Measurements from ENCODE around the gene GPANK1. TPM values are rescaled to one million over a fixed set of nuclear protein-coding genes. Genes with fewer than 3 reads are reported as not detected.
A peak's percentile ranks its signal among the peaks of the same experiment; 100 is the strongest.

Gene GPANK1
- total RNA-seq, 2 donors from 2014 or later, result 36.2 to 39.0 TPM

DNA sequence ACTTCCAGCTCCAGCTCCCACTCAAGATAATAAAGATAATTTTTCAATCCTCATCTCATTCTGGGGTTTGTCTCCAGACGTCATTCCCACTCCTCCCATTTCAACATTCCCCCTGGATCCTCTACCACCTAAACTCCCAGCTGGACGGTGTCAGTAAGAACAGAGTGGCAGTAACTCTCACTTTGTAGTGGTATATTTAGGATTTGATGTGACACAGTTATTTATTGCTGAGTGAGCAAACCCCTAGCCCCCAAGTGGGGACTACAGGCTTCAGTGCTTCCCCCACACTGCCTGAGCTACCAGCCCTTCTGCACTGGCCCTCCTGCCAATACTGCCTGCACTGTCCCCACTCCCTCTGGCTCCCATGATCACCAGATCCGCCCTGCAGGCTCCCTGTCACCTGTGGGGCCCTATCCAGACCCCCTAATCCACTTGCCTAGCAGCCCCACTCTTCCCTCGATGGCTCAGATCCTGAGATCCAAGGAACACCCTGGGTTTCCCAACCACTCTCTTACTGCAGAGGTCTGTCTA is 6.6 kb downstream of the GPANK1 start:
- ATAC-seq (no peak), DNase-seq (ENCODE audit: low spot score in 2 of 2) (no peak)
- H3K9me3 Mint-ChIP-seq, result no peaks in the 10 kb centered on the region
- peaks cover 21 to 43% of the 10 kb centered on the region in 2 donors for H3K36me3 Mint-ChIP-seq
- peak overlapping the region; percentile 56 to 94 for H3K27ac Mint-ChIP-seq

DNA sequence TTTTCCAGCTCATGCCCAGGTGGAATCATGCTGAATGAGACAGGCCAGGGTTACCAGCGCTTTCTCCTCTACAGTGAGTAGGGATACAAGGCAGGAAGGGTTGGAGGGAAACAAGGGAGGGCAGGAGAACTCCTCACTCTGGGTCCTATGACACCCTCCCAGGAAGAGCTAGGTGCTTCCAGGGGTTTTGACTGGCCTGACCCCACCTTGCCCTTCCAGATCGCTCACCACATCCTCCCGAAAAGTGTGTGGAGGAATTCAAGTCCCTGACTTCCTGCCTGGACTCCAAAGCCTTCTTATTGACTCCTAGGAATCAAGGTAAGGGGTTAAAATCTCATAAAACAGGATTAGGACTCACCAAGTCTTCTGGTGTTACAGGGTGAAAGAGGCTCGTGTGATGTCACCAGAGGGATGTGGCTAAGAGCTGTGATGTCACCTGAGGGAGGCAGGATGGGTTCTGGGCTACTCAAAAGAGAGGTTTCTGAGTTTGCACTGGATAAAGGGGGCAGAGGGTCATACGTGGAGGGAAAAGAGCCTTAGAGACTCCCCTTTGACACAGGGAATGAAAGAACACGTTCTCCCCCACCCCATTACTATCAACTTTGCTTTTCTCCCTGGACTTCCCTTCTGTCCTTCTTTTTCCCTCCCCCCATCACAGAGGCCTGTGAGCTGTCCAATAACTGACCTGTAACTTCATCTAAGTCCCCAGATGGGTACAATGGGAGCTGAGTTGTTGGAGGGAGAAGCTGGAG is 7.2 kb downstream of the GPANK1 start:
- ATAC-seq (no peak), DNase-seq (ENCODE audit: low spot score in 2 of 2) (no peak)
- Mint-ChIP-seq H3K36me3 (peaks cover 22 to 45% of the 10 kb centered on the region in 2 donors), H3K9me3 (no peaks in the 10 kb centered on the region), H3K27ac (peak overlapping the region; percentile 4 to 94)

GRCh38 chr6:31655349-31656237 is 9.2 kb downstream of the GPANK1 start, which contains the start of gene APOM:
APOM (plus strand) TSS chr6:31655894; CDS start chr6:31655967, 73 bp downstream.
- ATAC-seq, result no peak
- Mint-ChIP-seq H3K27ac (no peak within 1 kb of the TSS), H3K36me3 (peaks cover 29 to 60% of the 10 kb centered on the region in 2 donors), H3K9me3 (no peaks in the 10 kb centered on the region)
- no peak for DNase-seq (ENCODE audit: low spot score in 2 of 2)

- no peaks in the 10 kb centered on the region for H3K9me3 Mint-ChIP-seq
- DNase-seq (ENCODE audit: low spot score in 2 of 2), result no peak
- H3K27ac Mint-ChIP-seq, result no peak overlapping the region
- ATAC-seq, result no peak
- peaks cover 22 to 56% of the 10 kb centered on the region in 2 donors for H3K36me3 Mint-ChIP-seq
These were observed 10.0 kb downstream of the GPANK1 start for GRCh38 chr6:31654574-31655348.

GRCh38 chr6:31652925-31653724 is 11.7 kb downstream of the GPANK1 start:
- Mint-ChIP-seq H3K36me3 (peaks cover 22 to 49% of the 10 kb centered on the region in 2 donors), H3K27ac (peak overlapping the region; percentile 98 to 99), H3K9me3 (no peaks in the 10 kb centered on the region)
- peak; percentile 62 to 72 for ATAC-seq
- DNase-seq (ENCODE audit: low spot score in 2 of 2), result no peak

- peak; percentile 62 to 79 for ATAC-seq
- Mint-ChIP-seq H3K36me3 (peaks cover 26 to 41% of the 10 kb centered on the region in 2 donors), H3K27ac (peak overlapping the region; percentile 98 to 99), H3K9me3 (no peaks in the 10 kb centered on the region)
- no peak for DNase-seq (ENCODE audit: low spot score in 2 of 2)
These were observed 13.1 kb downstream of the GPANK1 start for GRCh38 chr6:31651602-31652191.

- H3K36me3 Mint-ChIP-seq, result peaks cover 10 to 14% of the 10 kb centered on the region in 2 donors
- H3K9me3 Mint-ChIP-seq, result no peaks in the 10 kb centered on the region
- no peak for DNase-seq (ENCODE audit: low spot score in 2 of 2)
- H3K27ac Mint-ChIP-seq, result no peak overlapping the region
- no peak for ATAC-seq
These were observed 19.5 kb downstream of the GPANK1 start for GRCh38 chr6:31645325-31645724.

DNA sequence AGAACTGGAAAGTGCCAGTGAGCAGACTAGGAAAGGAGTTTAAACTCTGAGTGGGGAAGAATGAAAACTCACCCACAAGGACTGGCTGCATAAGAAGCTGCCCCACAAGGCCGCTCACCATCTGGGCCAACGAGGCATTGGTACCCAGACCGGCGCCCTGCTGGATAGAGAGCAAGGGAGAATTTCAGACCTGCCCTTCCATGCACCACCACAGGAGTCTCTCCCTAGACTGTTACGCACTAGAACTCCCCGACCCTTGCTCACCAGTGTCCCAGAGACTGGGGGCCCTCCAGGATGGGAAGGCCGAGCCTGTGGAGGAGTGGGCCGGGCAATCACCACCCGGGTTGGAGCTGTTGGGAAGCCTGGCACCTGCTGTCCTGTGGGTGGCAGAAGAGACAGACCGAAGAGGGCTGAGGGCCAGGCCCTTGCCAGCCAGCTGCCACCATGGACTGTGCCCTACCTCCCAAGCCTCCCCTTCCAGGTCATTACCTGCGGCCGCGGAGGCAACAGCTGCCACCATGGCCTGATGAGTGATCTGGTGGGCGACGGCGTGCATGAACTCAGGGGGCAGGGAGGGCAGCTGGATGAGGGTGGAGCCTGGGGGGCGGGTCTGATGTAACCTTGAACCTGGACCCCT is 20.9 kb downstream of the GPANK1 start:
- ATAC-seq, result no peak
- Mint-ChIP-seq H3K36me3 (peaks cover 8 to 9% of the 10 kb centered on the region in 2 donors), H3K9me3 (no peaks in the 10 kb centered on the region), H3K27ac (peak overlapping the region in 1 of 2 donors; percentile 14)
- no peak for DNase-seq (ENCODE audit: low spot score in 2 of 2)

DNA sequence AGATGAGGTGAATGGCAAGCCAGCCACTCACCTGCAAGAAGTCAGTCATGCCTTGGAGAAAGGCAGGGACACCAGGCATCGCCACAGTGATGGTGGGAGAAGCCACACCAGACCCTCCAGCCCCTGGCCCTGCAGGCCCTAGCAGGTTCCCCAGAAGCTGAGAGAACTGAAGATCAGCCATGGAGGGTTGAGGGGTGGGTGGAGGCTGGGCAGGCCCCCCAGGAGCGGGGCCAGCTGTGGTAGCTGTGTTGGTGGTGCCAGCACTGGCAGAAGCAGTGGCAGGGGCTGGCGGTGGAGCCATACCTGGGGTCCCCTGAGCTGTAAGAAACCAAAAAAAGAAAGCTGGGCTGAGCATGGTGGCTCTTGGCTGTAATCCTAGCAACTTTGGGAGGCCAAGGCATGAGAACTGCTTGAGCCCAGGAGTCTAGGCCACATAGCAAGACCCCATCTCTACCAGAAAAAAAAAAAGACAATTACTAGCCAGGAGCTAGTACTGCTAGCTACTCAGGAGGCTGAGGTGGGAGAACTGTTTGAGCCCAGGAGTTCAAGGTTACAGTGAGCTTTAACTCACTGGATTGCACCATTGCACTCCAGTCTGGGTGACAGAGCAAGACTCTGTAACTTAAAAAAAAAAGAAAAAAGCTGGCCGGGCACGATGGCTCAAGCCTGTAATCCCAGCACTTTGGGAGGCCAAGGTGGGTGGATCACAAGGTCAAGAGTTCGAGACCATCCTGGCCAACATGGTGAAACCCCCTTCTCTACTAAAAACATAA is 21.8 kb downstream of the GPANK1 start:
- H3K36me3 Mint-ChIP-seq, result peaks cover 8 to 9% of the 10 kb centered on the region in 2 donors
- no peak for DNase-seq (ENCODE audit: low spot score in 2 of 2)
- no peaks in the 10 kb centered on the region for H3K9me3 Mint-ChIP-seq
- peak overlapping the region; percentile 44 to 85 for H3K27ac Mint-ChIP-seq
- ATAC-seq, result no peak

GRCh38 chr6:31641370-31641769 is 23.4 kb downstream of the GPANK1 start:
- H3K36me3 Mint-ChIP-seq, result peaks cover 5 to 12% of the 10 kb centered on the region in 2 donors
- DNase-seq (ENCODE audit: low spot score in 2 of 2) (no peak), ATAC-seq (no peak)
- no peaks in the 10 kb centered on the region for H3K9me3 Mint-ChIP-seq
- peak overlapping the region; percentile 85 to 86 for H3K27ac Mint-ChIP-seq

- Mint-ChIP-seq H3K36me3 (peaks cover 5 to 16% of the 10 kb centered on the region in 2 donors), H3K9me3 (no peaks in the 10 kb centered on the region), H3K27ac (peak overlapping the region; percentile 77 to 85)
- ATAC-seq, result no peak
- DNase-seq (ENCODE audit: low spot score in 2 of 2), result no peak
These were observed 24.2 kb downstream of the GPANK1 start for GRCh38 chr6:31640612-31641011.

DNA sequence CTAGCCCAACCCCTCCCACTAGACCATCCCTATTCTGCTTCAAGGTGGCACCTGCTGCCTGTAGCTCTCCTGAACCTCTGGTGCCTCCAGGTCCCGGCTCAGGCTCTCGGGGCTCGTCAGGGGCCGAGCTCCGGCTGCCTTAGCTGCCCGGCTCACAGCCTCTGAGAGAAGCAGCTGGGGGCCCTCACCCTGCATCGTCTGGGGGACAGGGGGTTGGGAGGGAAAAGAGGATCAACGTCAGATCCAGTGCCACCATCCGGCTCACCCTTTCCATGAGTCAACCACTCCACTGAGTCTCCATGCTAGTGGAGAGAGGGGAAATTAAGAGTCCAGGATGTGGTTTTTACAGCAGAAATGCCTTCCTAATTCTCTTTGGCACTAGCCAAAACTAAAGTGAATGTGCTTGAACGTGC is 25.3 kb downstream of the GPANK1 start:
- H3K36me3 Mint-ChIP-seq, result peaks cover 5 to 17% of the 10 kb centered on the region in 2 donors
- peak overlapping the region in 1 of 2 donors; percentile 85 for H3K27ac Mint-ChIP-seq
- ATAC-seq, result peak; percentile 14 to 69

DNA sequence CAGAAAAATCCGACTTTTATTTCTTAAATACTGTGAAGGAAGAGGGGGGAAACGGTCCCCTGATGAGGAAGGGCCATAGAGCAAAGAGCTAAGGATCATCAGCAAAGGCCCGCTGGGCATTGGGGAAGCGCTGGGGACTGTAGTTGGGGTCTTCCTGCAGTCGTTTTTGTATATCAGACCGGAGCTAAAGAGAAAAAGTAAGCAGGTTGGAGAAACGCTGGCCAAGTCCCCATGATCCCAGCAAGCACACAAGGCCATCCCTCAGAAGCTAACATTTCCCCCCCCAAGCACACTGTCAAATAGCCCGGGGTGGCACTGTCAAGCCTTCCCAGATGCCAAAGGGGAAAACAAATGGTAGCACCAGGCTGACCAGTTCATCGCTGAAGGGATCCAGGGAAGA is 25.8 kb downstream of the GPANK1 start:
- Mint-ChIP-seq H3K9me3 (no peaks in the 10 kb centered on the region), H3K36me3 (peaks cover 8 to 17% of the 10 kb centered on the region in 2 donors), H3K27ac (peak overlapping the region; percentile 36 to 85)
- ATAC-seq (peak in 1 of 2 donors; percentile 3), DNase-seq (ENCODE audit: low spot score in 2 of 2) (no peak)

More for the DNA sequence above, 25.3 kb downstream of the GPANK1 start:
- no peaks in the 10 kb centered on the region for H3K9me3 Mint-ChIP-seq
- DNase-seq (ENCODE audit: low spot score in 2 of 2), result no peak
